GM18511 (cell line): ENCODE measurements around the gene TRAF6.
"Not testable (repeated sequence)": the region's sequence is repeated elsewhere in the genome, so short reads cannot be mapped to it uniquely, and the experiment has no call there.

Experiments used
- ATAC-seq: cut with Tn5 transposase; IDR thresholded peaks from one replicate; pipeline ENCODE4 v1.9.1; 2021; ENCODE audit warnings: mild to moderate bottlenecking, moderate library complexity; ENCODE audit not compliant: unreplicated experiment

The TRAF6 gene, protein sequence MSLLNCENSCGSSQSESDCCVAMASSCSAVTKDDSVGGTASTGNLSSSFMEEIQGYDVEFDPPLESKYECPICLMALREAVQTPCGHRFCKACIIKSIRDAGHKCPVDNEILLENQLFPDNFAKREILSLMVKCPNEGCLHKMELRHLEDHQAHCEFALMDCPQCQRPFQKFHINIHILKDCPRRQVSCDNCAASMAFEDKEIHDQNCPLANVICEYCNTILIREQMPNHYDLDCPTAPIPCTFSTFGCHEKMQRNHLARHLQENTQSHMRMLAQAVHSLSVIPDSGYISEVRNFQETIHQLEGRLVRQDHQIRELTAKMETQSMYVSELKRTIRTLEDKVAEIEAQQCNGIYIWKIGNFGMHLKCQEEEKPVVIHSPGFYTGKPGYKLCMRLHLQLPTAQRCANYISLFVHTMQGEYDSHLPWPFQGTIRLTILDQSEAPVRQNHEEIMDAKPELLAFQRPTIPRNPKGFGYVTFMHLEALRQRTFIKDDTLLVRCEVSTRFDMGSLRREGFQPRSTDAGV

DNA sequence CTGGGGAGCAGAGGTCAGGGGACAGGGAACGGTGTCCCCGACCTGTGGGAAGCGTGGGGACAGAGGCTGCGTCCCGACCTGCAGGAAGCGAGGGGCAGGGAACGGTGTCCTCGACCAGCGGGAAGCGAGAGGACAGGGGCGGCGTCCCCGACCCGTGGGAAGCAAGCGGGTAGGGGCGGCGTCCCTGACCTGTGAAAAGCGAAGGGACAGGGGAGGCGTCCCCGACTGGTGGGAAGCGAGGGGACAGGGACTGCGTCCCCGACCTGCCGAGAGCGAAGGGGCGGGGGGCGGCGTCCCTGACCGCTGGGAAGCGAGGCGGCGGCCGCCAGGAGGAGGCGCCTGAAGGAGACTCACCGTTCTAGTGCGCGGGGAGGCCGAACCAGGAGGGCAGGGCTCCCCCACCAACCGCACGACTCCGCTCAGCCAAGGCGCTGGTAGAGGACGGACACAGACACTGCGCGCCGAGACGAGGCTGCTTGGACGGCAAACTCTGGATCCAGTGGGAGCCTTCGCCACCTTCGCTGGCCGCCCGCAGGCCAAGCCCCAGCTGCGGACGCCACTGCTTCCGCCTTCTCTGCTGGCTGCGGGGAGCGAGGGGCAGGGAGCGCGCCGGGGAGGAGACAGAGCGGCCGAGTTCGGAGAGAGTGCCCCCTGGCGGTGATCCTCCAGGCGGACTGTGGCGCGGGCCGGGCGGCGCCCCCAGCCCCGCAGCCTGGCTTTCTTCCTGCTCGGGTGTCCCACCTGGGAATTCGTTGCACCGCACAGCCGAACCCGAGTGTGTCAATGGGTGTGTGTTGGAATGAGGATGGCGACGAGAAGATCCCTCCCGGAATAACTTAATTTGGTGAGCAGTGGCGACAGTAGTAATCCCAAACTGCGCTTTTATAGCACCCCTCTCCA lies at the start of gene TRAF6:
Gene TRAF6 (minus strand): TSS at position 579 of the 900 bp plus-strand sequence. CDS start 8,757 bp downstream, outside the sequence.
- ATAC-seq = peak; percentile 97

DNA sequence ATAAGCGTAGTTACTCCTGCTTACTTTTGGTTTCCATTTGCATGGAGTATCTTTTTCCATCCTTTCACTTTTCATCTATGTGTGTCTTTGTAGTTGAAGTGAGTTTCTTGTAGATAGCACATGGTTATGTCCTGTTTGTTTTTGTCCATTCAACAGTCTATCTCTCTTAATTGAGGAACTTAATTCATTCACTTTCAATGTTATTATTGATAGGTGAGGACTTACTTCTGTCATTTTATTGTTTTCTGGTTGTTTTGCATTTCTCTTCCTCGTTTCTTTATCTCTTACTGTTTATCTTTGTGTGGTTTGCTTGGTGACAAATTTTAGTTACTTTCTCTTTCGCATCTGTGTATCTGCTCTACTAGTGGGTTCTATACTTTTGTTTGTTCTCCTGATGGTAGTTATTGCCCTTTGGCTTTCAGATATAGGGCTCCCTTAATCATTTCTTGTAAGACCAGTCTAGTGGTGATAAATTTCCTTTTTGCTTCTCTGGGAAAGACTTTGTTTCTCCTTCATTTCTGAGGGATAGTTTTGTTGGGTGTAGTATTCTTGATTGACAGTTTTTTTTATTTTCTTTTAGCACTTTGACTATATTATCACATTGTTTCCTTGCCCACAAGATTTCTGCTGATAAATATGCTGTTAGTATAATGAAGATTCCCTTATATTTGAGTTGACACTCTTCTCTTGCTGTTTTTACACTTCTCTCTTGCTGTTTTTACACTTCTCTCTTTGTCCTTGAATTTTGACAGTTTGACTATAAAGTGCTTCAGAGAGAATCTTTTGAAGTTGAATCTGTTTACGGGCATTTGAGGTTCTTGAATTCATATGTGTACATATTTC lies 48.7 kb upstream of the TRAF6 start:
- peak; percentile 95 for ATAC-seq

DNA sequence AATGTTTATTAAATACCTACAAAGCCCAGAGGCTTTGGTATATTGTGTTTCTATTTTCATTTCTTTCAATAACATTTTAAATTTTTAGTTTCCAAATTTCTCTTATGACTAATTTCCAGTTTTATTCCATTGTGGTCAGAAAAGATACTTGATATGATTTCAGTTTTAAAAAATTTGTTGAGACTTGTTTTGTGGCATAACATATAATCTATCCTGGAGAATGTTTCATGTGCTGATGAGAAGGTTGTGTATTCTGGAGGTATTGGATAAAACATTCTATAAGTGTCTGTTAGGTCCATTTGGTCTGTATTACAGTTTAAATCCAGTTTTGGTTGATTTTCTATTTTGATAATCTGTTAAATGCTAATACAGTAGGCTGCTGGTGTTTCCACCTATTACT lies 47.9 kb upstream of the TRAF6 start:
- ATAC-seq = no peak

DNA sequence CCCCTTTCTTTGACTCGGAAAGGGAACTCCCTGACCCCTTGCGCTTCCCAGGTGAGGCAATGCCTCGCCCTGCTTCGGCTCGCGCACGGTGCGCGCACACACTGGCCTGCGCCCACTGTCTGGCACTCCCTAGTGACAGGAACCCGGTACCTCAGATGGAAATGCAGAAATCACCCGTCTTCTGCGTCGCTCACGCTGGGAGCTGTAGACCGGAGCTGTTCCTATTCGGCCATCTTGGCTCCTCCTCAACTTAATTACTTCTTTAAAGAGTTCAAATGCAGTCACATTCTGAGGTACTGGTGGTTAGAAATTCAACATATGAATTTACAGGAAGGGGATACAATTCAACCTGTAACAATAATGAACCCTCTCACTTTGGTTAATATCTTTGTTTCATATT lies 47.3 kb upstream of the TRAF6 start:
- ATAC-seq = not testable (repeated sequence)

DNA sequence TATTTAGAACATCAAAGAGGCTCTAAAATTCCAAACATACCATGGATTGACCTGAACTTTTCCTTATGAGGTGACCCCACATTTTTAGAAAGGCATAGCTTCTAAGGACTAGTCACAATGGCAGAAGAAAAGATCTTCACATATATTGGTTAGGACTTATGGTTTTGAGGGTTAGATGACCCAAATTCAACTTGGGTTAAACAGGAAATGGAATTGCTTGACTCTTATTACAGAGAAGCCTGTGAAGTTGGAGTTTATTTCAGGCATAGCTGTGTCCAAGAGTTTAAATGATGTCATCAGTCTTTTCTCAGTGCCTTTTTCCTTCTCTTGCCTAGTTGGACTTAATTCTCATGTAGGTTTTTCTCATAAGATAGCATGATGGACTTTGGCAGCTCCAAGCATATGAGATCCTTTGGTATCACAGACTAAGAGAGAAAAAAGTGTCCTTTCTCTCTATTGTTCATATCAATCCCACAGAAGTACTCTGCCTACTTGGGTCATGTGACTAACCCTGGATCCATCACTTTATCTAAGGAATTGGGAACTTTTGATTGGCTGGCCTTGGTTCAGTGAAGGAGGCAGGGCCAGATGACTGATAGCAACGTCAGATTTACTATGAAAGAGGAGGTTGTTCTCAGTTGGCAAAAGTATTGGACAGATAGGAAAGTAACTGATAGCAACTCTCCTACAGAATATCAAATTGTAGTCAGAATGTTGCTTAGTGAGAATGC lies 40.5 kb upstream of the TRAF6 start:
- ATAC-seq = no peak

- peak; percentile 98 for ATAC-seq
Measured at GRCh38 chr11:36540998-36541397, 30.9 kb upstream of the TRAF6 start.

DNA sequence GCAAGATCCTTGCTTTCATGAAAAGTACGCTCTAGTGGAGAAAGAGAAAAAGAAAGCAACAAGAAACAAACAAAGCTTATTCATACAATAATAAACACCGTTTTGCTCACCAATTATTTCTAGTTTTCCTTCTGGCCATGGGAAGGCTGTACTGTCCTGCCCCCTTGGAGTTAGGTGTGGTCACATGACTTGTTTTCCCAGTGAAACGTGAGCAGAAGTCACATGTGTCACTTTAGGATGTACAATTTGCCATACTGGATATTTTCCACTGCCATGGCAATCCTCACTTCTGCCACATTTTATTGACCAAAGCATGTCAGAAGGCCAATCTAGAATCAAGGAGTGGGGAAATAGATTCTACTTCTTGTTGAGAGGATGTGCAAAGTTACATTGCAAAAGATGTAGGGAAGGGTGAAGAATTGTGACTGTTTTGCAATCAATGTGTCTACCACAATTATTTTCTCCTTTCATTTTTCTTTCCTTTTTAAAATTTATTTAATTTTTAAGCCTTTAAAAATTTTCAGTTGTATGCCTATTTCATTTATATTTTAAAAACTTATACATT lies 24.3 kb upstream of the TRAF6 start:
- no peak for ATAC-seq

- no peak for ATAC-seq
Measured at GRCh38 chr11:36532941-36533601, 23.0 kb upstream of the TRAF6 start.

DNA sequence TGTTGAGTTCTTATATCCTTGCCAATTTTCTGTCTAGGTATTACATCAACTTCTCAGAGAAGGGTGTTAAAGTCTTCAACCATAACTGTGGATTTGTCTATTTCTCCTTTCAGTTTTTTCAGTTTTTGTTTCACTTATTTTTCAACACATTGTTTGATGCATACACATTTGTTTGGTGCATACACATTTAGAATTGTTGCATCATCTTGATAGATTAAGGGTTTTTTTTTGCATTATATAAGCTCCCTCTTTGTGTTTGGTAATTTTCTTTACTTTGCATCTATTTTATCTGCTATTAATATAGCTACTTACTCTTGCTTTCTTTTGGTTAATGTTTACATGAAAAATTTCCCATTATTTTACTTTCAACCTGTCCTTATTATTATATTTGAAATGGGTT lies 20.8 kb upstream of the TRAF6 start:
- ATAC-seq = no peak

DNA sequence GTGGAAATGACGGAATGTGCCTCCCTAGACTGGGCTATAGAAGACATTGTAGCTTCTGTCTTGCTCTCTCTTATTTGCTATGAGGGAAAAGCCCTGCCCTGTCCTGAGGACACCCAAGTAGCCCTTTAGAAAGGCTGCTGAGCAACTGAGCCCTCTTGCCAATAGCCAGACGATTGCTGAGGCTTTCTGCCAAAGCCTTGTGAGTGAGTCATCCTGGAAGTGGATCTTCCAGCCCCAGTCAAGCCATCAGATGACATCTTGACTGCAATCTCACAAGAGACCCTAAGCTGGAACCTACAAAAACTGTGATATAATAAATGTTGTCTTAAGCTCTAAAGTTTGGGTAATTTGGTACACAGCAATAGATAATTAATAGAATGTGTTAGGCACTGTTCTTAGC lies 3.9 kb upstream of the TRAF6 start:
- ATAC-seq = no peak

DNA sequence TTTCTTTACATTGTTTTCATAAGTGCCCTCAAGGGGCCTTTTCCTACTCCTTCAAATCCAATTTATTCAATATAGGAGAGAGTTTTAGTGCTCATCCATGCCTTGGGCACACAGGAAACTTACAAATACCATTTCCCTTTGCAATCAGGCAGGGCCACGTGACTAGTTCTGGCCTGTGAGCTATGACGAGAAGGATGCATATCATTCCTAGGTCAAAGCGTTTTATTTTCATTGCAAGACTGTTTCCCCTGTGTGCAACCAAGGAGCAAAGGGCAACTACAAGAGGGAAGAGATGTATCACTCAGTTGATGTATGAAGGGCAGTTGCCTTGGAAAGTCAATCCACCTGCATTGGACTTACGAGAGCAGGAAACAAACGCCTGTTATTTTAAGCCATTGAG lies 1.9 kb upstream of the TRAF6 start:
- ATAC-seq = no peak

DNA sequence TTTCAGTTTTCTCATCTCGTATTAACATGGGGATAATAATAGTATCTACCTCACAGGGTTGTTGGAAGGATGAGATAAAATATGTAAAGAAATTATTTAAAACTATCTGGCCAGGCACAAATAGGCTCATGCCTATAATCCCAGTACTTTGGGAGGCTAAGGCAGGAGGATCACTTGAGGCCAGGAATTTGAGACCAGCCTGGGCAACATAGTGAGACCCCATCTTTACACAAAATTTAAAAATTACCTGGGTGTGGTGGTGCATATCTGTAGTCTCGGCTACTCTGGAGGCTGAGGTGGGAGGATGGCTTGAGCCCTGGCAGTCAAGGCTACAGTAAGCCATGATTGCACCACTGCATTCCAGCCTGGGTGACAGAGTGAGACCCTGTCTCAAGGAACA lies 990 bp upstream of the TRAF6 start:
- not testable (repeated sequence) for ATAC-seq

DNA sequence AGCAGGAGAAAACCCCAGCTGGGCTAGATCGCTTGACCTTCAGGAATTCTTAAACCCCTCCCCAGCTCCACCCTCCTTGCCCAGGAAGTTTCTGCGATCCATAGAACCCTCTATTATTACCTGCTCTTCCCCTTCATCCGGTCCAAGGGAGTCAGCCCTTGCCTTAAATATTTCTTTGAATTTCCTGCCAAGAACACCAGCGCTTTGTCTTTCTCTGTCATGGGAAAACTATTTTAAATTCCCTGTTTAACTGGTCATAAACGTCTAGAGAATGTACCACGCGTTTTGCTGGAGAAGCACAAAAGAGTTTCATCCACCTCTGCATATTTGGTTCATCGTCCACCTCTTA lies 496 bp upstream of the TRAF6 start:
- ATAC-seq = no peak

DNA sequence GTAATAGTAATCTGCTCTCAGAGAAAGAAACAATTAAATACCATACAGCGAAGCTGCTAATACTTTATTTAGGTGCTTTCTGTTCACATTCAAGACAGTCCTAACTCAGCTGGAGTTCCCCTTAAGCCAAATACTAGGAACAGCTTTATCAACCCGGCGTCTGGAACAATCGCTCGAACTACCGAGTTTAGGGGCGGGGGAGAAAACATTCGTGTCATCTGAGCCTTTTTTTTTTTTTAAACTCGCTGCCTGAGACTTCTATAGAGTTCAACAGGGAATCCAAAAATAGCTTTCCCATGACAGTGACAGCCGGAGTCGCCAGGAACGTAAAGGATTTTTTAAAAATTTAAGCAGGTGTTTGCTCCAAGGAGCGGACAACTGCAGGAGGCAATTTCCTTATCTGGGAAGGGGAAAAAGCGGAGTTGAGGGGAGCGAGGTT lies 852 bp downstream of the TRAF6 start:
- peak; percentile 25 for ATAC-seq

GRCh38 chr11:36508743-36509142 lies 1.3 kb downstream of the TRAF6 start:
- ATAC-seq = no peak

GRCh38 chr11:36507824-36508489 lies 2.1 kb downstream of the TRAF6 start:
- no peak for ATAC-seq

- no peak for ATAC-seq
Measured at GRCh38 chr11:36501236-36501635, 8.8 kb downstream of the TRAF6 start.

DNA sequence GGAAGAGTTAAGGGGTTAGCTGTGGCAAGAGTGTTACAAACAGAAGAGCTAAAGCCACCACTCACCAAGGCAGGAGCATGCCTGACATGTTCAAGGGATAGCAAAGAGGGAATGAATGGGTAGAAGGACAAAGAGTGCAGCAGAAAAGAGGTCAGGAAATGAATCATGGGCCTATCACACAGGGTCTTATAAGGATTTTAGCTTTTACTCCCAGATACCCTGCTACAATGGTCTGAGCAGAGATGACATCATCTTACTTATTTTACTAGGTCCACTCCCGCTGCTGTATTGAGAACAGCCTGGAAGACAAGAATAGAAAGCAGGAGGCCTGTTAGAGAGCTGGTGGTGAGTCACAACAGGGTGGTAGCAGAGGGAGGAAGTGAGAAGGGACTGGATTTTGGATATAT lies 9.8 kb downstream of the TRAF6 start:
- peak; percentile 98 for ATAC-seq

DNA sequence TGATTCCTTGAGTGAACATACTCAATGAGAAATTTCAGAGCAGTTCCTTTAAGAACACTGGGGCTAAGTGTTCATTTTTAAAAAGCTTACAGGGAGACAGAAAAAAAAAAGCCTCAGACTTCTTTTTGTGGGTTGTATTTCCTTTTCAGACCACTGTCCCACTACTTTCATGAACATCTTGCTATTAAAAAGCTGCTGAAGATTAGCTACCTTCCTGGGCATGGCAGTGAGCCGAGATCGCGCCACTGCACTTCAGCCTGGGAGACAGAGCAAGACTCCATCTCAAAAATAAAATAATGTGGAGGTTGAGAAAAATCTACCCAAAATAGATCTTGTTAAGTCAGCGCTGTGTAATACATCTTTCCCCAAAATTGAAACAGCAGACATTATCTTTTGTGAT lies 10.8 kb downstream of the TRAF6 start:
- no peak for ATAC-seq
